Measurements from ENCODE around the gene UGGT2.

UGGT2 gene

GRCh38 chr13:95756072-95756471, 297.1 kb downstream of the UGGT2 start:
- no peak for TF ChIP-seq ZNF274 (IDR thresholded peaks at IDR 0.05; ENCODE audit: low read depth, low read length)

GRCh38 chr13:95754069-95754468, 299.1 kb downstream of the UGGT2 start:
- H3K4me3 ChIP-seq (ENCODE audit: low read length) = no peak overlapping the region

More at GRCh38 chr13:95756072-95756471, 297.1 kb downstream of the UGGT2 start:
- no peak overlapping the region for H3K4me3 ChIP-seq (ENCODE audit: low read length)

GRCh38 chr13:95752677-95753076, 300.5 kb downstream of the UGGT2 start:
- no peak for TF ChIP-seq ZNF274 (IDR thresholded peaks at IDR 0.05; ENCODE audit: low read depth, low read length)
- no peak overlapping the region for H3K4me3 ChIP-seq (ENCODE audit: low read length)

More at GRCh38 chr13:95754069-95754468, 299.1 kb downstream of the UGGT2 start:
- TF ChIP-seq ZNF274 (IDR thresholded peaks at IDR 0.05; ENCODE audit: low read depth, low read length) = no peak
